ENCODE data around the gene U2AF1L4. TPM values are rescaled to one million over a fixed set of nuclear protein-coding genes. Genes with fewer than 3 reads are reported as not detected.
A peak's percentile ranks its signal among the peaks of the same experiment; 100 is the strongest.

U2AF1L4 gene
- total RNA-seq, 4 donors from 2014 or later, result 34.8 to 122 (median 44.9) TPM

- H3K4me1 ChIP-seq, result peaks cover 16 to 42% (median 39%) of the 10 kb centered on the region in 4 donors
- WGBS, 2 donors (ENCODE audit: low coverage in 1 of 2), result 26 to 67% methylated on average over 1 to 46 of the region's 74 CpGs
Observed at GRCh38 chr19:35755550-35756376, 10.5 kb upstream of the U2AF1L4 start.

GRCh38 chr19:35755131-35755549 is 9.9 kb upstream of the U2AF1L4 start:
- peaks cover 0 to 14% (median 3%) of the 10 kb centered on the region in 4 donors for H3K36me3 ChIP-seq
- no peak for DNase-seq
- H3K4me3 ChIP-seq, result peak overlapping the region in 3 of 4 donors; percentile 35 to 92 (median 90)
- 42 to 50% methylated on average over 6 to 16 of the region's 17 CpGs for WGBS, 2 donors (ENCODE audit: low coverage in 1 of 2)
- peaks cover 16 to 42% (median 40%) of the 10 kb centered on the region in 4 donors for H3K4me1 ChIP-seq
- TF ChIP-seq POLR2A (IDR thresholded peaks at IDR 0.05), result no peak
- no peak for TF ChIP-seq POLR2AphosphoS5 (IDR thresholded peaks at IDR 0.05)
- TF ChIP-seq CTCF (IDR thresholded peaks at IDR 0.05), result no peak
- TF ChIP-seq EP300 (IDR thresholded peaks at IDR 0.05; ENCODE audit: low read depth), result no peak
- in situ Hi-C loops (cut with MboI; ENCODE audit: low pct_ligation_motif_present in 1 of 4, low pct_unique_long_range_greater_than_20kb in 1 of 4, low sequenced_read_pairs in 3 of 4), result no loop called here
- H3K9me3 ChIP-seq, result no peaks in the 10 kb centered on the region
- H3K27me3 ChIP-seq, result peaks cover 3% of the 10 kb centered on the region
- intact Hi-C loops (cut with DNase I; ENCODE audit: low total_unique reads), result no loop called here
- peak overlapping the region; percentile 96 to 99 (median 97) for H3K27ac ChIP-seq

More at GRCh38 chr19:35755550-35756376, 10.5 kb upstream of the U2AF1L4 start:
- peaks cover 3% of the 10 kb centered on the region for H3K27me3 ChIP-seq
- TF ChIP-seq POLR2A (IDR thresholded peaks at IDR 0.05) (no peak), POLR2AphosphoS5 (IDR thresholded peaks at IDR 0.05) (peak; percentile 29 to 65 (median 63)), CTCF (IDR thresholded peaks at IDR 0.05) (no peak), EP300 (IDR thresholded peaks at IDR 0.05; ENCODE audit: low read depth) (peak; percentile 82)
- in situ Hi-C loops (cut with MboI; ENCODE audit: low pct_ligation_motif_present in 1 of 4, low pct_unique_long_range_greater_than_20kb in 1 of 4, low sequenced_read_pairs in 3 of 4), result no loop called here
- intact Hi-C loops (cut with DNase I; ENCODE audit: low total_unique reads), result no loop called here
- H3K36me3 ChIP-seq, result peaks cover 0 to 14% (median 3%) of the 10 kb centered on the region in 4 donors
- no peaks in the 10 kb centered on the region for H3K9me3 ChIP-seq
- peak; percentile 79 for DNase-seq
- H3K4me3 ChIP-seq, result peak overlapping the region; percentile 35 to 92 (median 70)
- H3K27ac ChIP-seq, result peak overlapping the region; percentile 96 to 99 (median 97)

GRCh38 chr19:35754370-35755130 is 9.3 kb upstream of the U2AF1L4 start:
- Histone ChIP-seq H3K4me1 (peaks cover 16 to 45% (median 43%) of the 10 kb centered on the region in 4 donors), H3K9me3 (no peaks in the 10 kb centered on the region), H3K27me3 (peaks cover 3% of the 10 kb centered on the region), H3K4me3 (peak overlapping the region in 1 of 4 donors; percentile 90), H3K36me3 (peaks cover 0 to 14% (median 3%) of the 10 kb centered on the region in 4 donors), H3K27ac (peak overlapping the region; percentile 96 to 99 (median 97))
- intact Hi-C loops (cut with DNase I; ENCODE audit: low total_unique reads), result no loop called here
- WGBS, 2 donors (ENCODE audit: low coverage in 1 of 2), result 72 to 83% methylated on average over 5 to 13 of the region's 13 CpGs
- no peak for TF ChIP-seq POLR2AphosphoS5 (IDR thresholded peaks at IDR 0.05)
- no peak for TF ChIP-seq EP300 (IDR thresholded peaks at IDR 0.05; ENCODE audit: low read depth)
- TF ChIP-seq POLR2A (IDR thresholded peaks at IDR 0.05), result no peak
- TF ChIP-seq CTCF (IDR thresholded peaks at IDR 0.05), result no peak
- in situ Hi-C loops (cut with MboI; ENCODE audit: low pct_ligation_motif_present in 1 of 4, low pct_unique_long_range_greater_than_20kb in 1 of 4, low sequenced_read_pairs in 3 of 4), result no loop called here
- peak; percentile 7 for DNase-seq

All from transverse colon (tissue), 4 donors.